Measurements from ENCODE around the gene SAPCD2. TPM values are rescaled to one million over a fixed set of nuclear protein-coding genes. Genes with fewer than 3 reads are reported as not detected.

SAPCD2 gene
- total and polyA plus RNA-seq, 2 experiments from 2014 or later: 13.4 to 60.3 TPM

DNA sequence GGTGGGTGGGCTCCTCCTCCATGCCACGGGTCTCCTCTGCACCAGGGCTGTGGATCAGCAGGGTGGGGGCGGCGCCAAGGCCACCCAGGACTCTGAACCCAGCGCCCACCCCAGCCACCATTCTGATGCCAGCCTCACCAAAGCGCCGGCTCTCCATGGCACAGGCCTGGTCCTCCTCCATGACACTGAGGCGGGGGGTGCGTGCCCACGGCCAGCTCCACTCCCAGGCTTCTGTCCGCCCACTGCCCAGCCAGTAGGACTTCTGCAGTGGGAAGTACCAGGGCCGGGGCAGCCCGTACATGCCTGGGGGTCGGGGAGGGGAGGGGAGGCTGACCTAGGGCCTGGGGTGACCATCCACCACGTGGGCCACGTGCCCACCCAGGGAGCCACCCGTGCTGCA lies 53.9 kb downstream of the SAPCD2 start:
- H2AFZ ChIP-seq: no peak overlapping the region
- no peak for DNase-seq (ENCODE audit: low spot score)
- no peaks in the 10 kb centered on the region for H3K27me3 ChIP-seq (ENCODE audit: insufficient read depth)
- H3K4me3 ChIP-seq: no peak overlapping the region
- no peak overlapping the region for H3K4me2 ChIP-seq
- Mint-ChIP-seq H3K27ac (no peak overlapping the region), H3K4me1 (no peaks in the 10 kb centered on the region), H3K9me3 (no peaks in the 10 kb centered on the region), H3K36me3 (ENCODE audit: low read depth) (peaks cover 2% of the 10 kb centered on the region; the same call in 1 of the 3 replicates), H3K4me3 (no peak overlapping the region), H3K27me3 (ENCODE audit: insufficient read depth, low read depth, poor library complexity) (peaks cover 4% of the 10 kb centered on the region)
- no peaks in the 10 kb centered on the region for H3K79me2 ChIP-seq (replicated peaks; ENCODE audit: insufficient read depth)
- H3K4me1 ChIP-seq (ENCODE audit: insufficient read depth): no peaks in the 10 kb centered on the region
- no peaks in the 10 kb centered on the region for H3K9me2 ChIP-seq (ENCODE audit: insufficient read depth)
- H3K27ac ChIP-seq (ENCODE audit: low read depth): no peak overlapping the region
- ATAC-seq: no peak
- TF ChIP-seq, protein P1, sequence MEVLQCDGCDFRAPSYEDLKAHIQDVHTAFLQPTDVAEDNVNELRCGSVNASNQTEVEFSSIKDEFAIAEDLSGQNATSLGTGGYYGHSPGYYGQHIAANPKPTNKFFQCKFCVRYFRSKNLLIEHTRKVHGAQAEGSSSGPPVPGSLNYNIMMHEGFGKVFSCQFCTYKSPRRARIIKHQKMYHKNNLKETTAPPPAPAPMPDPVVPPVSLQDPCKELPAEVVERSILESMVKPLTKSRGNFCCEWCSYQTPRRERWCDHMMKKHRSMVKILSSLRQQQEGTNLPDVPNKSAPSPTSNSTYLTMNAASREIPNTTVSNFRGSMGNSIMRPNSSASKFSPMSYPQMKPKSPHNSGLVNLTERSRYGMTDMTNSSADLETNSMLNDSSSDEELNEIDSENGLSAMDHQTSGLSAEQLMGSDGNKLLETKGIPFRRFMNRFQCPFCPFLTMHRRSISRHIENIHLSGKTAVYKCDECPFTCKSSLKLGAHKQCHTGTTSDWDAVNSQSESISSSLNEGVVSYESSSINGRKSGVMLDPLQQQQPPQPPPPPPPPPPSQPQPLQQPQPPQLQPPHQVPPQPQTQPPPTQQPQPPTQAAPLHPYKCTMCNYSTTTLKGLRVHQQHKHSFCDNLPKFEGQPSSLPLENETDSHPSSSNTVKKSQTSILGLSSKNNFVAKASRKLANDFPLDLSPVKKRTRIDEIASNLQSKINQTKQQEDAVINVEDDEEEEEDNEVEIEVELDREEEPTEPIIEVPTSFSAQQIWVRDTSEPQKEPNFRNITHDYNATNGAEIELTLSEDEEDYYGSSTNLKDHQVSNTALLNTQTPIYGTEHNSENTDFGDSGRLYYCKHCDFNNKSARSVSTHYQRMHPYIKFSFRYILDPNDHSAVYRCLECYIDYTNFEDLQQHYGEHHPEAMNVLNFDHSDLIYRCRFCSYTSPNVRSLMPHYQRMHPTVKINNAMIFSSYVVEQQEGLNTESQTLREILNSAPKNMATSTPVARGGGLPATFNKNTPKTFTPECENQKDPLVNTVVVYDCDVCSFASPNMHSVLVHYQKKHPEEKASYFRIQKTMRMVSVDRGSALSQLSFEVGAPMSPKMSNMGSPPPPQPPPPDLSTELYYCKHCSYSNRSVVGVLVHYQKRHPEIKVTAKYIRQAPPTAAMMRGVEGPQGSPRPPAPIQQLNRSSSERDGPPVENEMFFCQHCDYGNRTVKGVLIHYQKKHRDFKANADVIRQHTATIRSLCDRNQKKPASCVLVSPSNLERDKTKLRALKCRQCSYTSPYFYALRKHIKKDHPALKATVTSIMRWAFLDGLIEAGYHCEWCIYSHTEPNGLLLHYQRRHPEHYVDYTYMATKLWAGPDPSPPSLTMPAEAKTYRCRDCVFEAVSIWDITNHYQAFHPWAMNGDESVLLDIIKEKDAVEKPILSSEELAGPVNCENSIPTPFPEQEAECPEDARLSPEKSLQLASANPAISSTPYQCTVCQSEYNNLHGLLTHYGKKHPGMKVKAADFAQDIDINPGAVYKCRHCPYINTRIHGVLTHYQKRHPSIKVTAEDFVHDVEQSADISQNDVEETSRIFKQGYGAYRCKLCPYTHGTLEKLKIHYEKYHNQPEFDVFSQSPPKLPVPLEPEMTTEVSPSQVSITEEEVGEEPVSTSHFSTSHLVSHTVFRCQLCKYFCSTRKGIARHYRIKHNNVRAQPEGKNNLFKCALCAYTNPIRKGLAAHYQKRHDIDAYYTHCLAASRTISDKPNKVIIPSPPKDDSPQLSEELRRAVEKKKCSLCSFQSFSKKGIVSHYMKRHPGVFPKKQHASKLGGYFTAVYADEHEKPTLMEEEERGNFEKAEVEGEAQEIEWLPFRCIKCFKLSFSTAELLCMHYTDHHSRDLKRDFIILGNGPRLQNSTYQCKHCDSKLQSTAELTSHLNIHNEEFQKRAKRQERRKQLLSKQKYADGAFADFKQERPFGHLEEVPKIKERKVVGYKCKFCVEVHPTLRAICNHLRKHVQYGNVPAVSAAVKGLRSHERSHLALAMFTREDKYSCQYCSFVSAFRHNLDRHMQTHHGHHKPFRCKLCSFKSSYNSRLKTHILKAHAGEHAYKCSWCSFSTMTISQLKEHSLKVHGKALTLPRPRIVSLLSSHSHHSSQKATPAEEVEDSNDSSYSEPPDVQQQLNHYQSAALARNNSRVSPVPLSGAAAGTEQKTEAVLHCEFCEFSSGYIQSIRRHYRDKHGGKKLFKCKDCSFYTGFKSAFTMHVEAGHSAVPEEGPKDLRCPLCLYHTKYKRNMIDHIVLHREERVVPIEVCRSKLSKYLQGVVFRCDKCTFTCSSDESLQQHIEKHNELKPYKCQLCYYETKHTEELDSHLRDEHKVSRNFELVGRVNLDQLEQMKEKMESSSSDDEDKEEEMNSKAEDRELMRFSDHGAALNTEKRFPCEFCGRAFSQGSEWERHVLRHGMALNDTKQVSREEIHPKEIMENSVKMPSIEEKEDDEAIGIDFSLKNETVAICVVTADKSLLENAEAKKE (CRISPR knock-in tag; IDR thresholded peaks at IDR 0.05): no peak
- TF ChIP-seq CREB1 (CRISPR knock-in tag; IDR thresholded peaks at IDR 0.05; ENCODE audit: low read depth) (no peak), ZNF331 (CRISPR knock-in tag; IDR thresholded peaks at IDR 0.05; ENCODE audit: low read depth) (no peak), NANOG (IDR thresholded peaks at IDR 0.05; ENCODE audit: borderline replicate concordance) (no peak), JUNB (IDR thresholded peaks at IDR 0.05; ENCODE audit: unreplicated experiment) (no peak), EZH2phosphoT487 (IDR thresholded peaks at IDR 0.05; ENCODE audit: unreplicated experiment) (no peak), POLR2AphosphoS5 (IDR thresholded peaks at IDR 0.05; ENCODE audit: low read depth) (no peak), STAT1 (IDR thresholded peaks at IDR 0.05; ENCODE audit: unreplicated experiment) (no peak), EZH2 (IDR thresholded peaks at IDR 0.05; ENCODE audit: low read depth, unreplicated experiment) (no peak), ZNF114 (CRISPR knock-in tag; IDR thresholded peaks at IDR 0.05) (no peak)
- TF ChIP-seq, protein P2, sequence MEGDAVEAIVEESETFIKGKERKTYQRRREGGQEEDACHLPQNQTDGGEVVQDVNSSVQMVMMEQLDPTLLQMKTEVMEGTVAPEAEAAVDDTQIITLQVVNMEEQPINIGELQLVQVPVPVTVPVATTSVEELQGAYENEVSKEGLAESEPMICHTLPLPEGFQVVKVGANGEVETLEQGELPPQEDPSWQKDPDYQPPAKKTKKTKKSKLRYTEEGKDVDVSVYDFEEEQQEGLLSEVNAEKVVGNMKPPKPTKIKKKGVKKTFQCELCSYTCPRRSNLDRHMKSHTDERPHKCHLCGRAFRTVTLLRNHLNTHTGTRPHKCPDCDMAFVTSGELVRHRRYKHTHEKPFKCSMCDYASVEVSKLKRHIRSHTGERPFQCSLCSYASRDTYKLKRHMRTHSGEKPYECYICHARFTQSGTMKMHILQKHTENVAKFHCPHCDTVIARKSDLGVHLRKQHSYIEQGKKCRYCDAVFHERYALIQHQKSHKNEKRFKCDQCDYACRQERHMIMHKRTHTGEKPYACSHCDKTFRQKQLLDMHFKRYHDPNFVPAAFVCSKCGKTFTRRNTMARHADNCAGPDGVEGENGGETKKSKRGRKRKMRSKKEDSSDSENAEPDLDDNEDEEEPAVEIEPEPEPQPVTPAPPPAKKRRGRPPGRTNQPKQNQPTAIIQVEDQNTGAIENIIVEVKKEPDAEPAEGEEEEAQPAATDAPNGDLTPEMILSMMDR (conservative IDR thresholded peaks at IDR 0.05; ENCODE audit: low read depth in 2 of 2): no peak
- TF ChIP-seq, protein P3, sequence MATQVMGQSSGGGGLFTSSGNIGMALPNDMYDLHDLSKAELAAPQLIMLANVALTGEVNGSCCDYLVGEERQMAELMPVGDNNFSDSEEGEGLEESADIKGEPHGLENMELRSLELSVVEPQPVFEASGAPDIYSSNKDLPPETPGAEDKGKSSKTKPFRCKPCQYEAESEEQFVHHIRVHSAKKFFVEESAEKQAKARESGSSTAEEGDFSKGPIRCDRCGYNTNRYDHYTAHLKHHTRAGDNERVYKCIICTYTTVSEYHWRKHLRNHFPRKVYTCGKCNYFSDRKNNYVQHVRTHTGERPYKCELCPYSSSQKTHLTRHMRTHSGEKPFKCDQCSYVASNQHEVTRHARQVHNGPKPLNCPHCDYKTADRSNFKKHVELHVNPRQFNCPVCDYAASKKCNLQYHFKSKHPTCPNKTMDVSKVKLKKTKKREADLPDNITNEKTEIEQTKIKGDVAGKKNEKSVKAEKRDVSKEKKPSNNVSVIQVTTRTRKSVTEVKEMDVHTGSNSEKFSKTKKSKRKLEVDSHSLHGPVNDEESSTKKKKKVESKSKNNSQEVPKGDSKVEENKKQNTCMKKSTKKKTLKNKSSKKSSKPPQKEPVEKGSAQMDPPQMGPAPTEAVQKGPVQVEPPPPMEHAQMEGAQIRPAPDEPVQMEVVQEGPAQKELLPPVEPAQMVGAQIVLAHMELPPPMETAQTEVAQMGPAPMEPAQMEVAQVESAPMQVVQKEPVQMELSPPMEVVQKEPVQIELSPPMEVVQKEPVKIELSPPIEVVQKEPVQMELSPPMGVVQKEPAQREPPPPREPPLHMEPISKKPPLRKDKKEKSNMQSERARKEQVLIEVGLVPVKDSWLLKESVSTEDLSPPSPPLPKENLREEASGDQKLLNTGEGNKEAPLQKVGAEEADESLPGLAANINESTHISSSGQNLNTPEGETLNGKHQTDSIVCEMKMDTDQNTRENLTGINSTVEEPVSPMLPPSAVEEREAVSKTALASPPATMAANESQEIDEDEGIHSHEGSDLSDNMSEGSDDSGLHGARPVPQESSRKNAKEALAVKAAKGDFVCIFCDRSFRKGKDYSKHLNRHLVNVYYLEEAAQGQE (IDR thresholded peaks at IDR 0.05; ENCODE audit: unreplicated experiment): no peak
- TF ChIP-seq, protein P4, sequence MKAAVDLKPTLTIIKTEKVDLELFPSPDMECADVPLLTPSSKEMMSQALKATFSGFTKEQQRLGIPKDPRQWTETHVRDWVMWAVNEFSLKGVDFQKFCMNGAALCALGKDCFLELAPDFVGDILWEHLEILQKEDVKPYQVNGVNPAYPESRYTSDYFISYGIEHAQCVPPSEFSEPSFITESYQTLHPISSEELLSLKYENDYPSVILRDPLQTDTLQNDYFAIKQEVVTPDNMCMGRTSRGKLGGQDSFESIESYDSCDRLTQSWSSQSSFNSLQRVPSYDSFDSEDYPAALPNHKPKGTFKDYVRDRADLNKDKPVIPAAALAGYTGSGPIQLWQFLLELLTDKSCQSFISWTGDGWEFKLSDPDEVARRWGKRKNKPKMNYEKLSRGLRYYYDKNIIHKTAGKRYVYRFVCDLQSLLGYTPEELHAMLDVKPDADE (IDR thresholded peaks at IDR 0.05): no peak
- H3K36me3 ChIP-seq (ENCODE audit: insufficient read depth): no peaks in the 10 kb centered on the region
- no peaks in the 10 kb centered on the region for H4K20me1 ChIP-seq (replicated peaks; ENCODE audit: insufficient read depth)
- no peaks in the 10 kb centered on the region for H3F3A ChIP-seq (replicated peaks; ENCODE audit: low read depth)
